ENCODE measurements around the gene FGF23.

FGF23 gene

GRCh38 chr12:4388032-4388431 lies 8.5 kb upstream of the FGF23 start:
- TF ChIP-seq TAF1 (IDR thresholded peaks at IDR 0.05; ENCODE audit: borderline replicate concordance, insufficient read depth, low read length) (no peak), SIN3A (IDR thresholded peaks at IDR 0.05; ENCODE audit: borderline replicate concordance, insufficient read depth, low read length) (no peak), REST (IDR thresholded peaks at IDR 0.05; ENCODE audit: insufficient read depth in 1 of 2, low read depth in 2 of 2, low read length in 2 of 2) (no peak), POLR2AphosphoS5 (IDR thresholded peaks at IDR 0.05; ENCODE audit: low read depth, low read length) (no peak), FOXP2 (optimal IDR thresholded peaks at IDR 0.05; ENCODE audit: borderline replicate concordance, extremely low read depth, extremely low read length, insufficient read depth) (no peak)

GRCh38 chr12:4387607-4388006 lies 8.1 kb upstream of the FGF23 start:
- TF ChIP-seq POLR2AphosphoS5 (IDR thresholded peaks at IDR 0.05; ENCODE audit: low read depth, low read length): no peak
- no peak for TF ChIP-seq SIN3A (IDR thresholded peaks at IDR 0.05; ENCODE audit: borderline replicate concordance, insufficient read depth, low read length)
- no peak for TF ChIP-seq TAF1 (IDR thresholded peaks at IDR 0.05; ENCODE audit: borderline replicate concordance, insufficient read depth, low read length)

DNA sequence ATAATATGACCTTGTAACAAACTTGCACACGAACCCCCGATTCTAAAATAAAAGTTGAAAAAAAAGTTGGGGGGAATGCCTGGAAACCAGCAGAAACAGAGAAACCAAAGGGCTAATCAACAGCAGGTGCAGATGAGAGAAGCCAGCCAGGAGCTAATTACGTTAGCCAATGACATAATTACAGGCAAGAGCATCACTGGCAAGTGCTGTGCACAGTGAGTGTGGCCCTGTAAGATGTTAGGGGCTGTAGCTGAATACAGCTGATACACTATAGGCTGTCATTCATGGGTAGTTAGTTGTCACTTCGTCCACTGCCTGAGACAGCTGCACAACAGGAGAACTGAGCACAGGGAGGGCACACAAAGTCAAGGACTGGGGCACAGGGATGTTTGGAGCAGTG lies 7.3 kb upstream of the FGF23 start:
- TF ChIP-seq REST (IDR thresholded peaks at IDR 0.05; ENCODE audit: insufficient read depth in 1 of 2, low read depth in 2 of 2, low read length in 2 of 2) (no peak), POLR2AphosphoS5 (IDR thresholded peaks at IDR 0.05; ENCODE audit: low read depth, low read length) (no peak), SIN3A (IDR thresholded peaks at IDR 0.05; ENCODE audit: borderline replicate concordance, insufficient read depth, low read length) (no peak), FOXP2 (optimal IDR thresholded peaks at IDR 0.05; ENCODE audit: borderline replicate concordance, extremely low read depth, extremely low read length, insufficient read depth) (no peak), TAF1 (IDR thresholded peaks at IDR 0.05; ENCODE audit: borderline replicate concordance, insufficient read depth, low read length) (no peak)

GRCh38 chr12:4383304-4383865 lies 3.9 kb upstream of the FGF23 start:
- TF ChIP-seq FOXP2 (optimal IDR thresholded peaks at IDR 0.05; ENCODE audit: borderline replicate concordance, extremely low read depth, extremely low read length, insufficient read depth) (no peak), TAF1 (IDR thresholded peaks at IDR 0.05; ENCODE audit: borderline replicate concordance, insufficient read depth, low read length) (no peak), SIN3A (IDR thresholded peaks at IDR 0.05; ENCODE audit: borderline replicate concordance, insufficient read depth, low read length) (no peak), REST (IDR thresholded peaks at IDR 0.05; ENCODE audit: insufficient read depth in 1 of 2, low read depth in 2 of 2, low read length in 2 of 2) (no peak), POLR2AphosphoS5 (IDR thresholded peaks at IDR 0.05; ENCODE audit: low read depth, low read length) (no peak)

- TF ChIP-seq REST (IDR thresholded peaks at IDR 0.05; ENCODE audit: insufficient read depth in 1 of 2, low read depth in 2 of 2, low read length in 2 of 2) (no peak), SIN3A (IDR thresholded peaks at IDR 0.05; ENCODE audit: borderline replicate concordance, insufficient read depth, low read length) (no peak), POLR2AphosphoS5 (IDR thresholded peaks at IDR 0.05; ENCODE audit: low read depth, low read length) (no peak), TAF1 (IDR thresholded peaks at IDR 0.05; ENCODE audit: borderline replicate concordance, insufficient read depth, low read length) (no peak), FOXP2 (optimal IDR thresholded peaks at IDR 0.05; ENCODE audit: borderline replicate concordance, extremely low read depth, extremely low read length, insufficient read depth) (no peak)
Observed at GRCh38 chr12:4380332-4380731, 820 bp upstream of the FGF23 start.

All from PFSK-1 (cell line).